GM18520 (cell line): ENCODE results near the gene BMERB1.
"Not testable (repeated sequence)": the region's sequence is repeated elsewhere in the genome, so short reads cannot be mapped to it uniquely, and the experiment has no call there.

Experiments
- ATAC-seq: cut with Tn5 transposase; IDR thresholded peaks from one replicate; pipeline ENCODE4 v1.9.1; 2021; ENCODE audit not compliant: unreplicated experiment

The BMERB1 gene

DNA sequence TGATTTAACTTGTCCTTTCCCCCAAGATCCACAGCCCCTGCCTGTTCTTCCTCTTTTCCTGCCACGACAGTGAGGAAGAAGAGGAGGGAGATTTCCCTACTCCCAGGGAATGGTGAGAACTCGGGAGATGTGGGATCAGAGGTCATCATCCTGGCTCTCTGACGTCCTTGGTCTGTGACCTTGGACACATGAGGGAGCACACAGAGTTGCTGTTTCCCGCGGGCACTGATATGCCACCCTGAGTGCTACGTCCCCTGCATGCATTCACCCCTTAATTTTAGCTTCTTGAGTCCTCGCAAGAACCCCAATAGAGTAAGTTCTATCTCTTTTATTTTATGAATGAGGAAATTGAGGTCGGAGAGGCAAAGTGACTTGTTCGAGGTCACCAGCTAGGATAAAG lies 85.4 kb downstream of the BMERB1 start:
- ATAC-seq, result no peak

GRCh38 chr16:15521390-15521757 lies 87.0 kb downstream of the BMERB1 start:
- ATAC-seq, result no peak

GRCh38 chr16:15521758-15522509 lies 87.5 kb downstream of the BMERB1 start:
- no peak for ATAC-seq

- no peak for ATAC-seq
These were observed 88.7 kb downstream of the BMERB1 start for GRCh38 chr16:15523092-15523541.

DNA sequence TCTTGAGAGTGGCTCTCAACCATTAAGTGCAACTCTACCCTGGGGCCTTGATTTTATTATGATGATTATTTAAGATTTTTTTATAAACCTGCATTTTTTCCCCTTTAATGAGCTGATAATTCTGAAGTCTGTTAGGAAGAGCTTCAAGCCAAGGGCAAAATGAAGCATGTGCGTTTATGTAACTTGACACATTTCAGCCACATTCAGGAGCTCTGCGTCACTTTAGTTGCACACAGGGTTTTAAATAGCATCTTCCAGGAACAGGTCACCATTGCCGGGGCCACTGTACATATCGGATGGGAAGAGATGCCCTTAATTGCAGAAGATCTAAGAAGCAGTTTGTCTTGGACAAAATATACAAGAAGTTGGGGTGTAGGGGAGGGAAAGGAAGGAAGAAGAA lies 89.6 kb downstream of the BMERB1 start:
- ATAC-seq, result no peak

GRCh38 chr16:15524966-15525365 lies 90.6 kb downstream of the BMERB1 start:
- no peak for ATAC-seq

DNA sequence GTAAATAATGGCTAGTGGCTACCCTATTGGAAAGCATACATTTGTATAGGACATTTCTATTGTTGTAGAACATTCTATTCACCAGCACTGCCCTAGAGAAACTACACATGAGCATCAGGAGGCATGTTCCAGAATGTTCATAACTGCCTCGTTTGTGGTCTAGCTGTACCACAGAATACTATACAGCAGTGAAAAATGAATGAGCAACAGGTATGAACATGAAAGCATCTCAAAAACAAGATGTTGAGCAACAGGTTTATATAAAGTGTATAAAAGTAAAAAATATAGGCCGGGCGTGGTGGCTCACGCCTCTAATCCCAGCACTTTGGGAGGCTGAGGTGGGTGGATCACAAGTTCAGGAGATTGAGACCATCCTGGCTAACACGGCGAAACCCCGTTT lies 91.7 kb downstream of the BMERB1 start:
- ATAC-seq, result no peak

GRCh38 chr16:15526731-15527130 lies 92.3 kb downstream of the BMERB1 start:
- no peak for ATAC-seq

DNA sequence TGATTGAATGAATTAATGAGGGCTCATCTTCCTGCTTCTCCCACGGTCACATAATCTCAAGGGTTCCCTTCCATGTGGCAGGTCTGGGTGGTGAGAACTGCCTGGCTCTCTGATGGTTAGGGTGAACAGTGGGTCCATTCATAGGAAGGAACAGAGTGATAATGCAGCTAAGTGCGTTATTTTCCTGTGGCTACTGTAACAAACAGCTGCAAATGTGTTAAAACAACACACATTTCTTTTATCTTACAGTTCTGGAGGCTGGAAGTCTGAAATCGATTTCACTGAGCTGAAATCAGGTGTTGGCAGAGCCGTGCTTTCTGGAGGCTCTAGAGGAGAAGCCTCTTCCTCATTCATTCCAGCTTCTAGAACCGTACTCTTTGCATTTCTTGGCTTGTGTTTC lies 95.3 kb downstream of the BMERB1 start:
- ATAC-seq, result no peak

GRCh38 chr16:15530085-15530484 lies 95.7 kb downstream of the BMERB1 start:
- ATAC-seq, result no peak

GRCh38 chr16:15532825-15533224 lies 98.4 kb downstream of the BMERB1 start:
- no peak for ATAC-seq

GRCh38 chr16:15533386-15533785 lies 99.0 kb downstream of the BMERB1 start:
- no peak for ATAC-seq

DNA sequence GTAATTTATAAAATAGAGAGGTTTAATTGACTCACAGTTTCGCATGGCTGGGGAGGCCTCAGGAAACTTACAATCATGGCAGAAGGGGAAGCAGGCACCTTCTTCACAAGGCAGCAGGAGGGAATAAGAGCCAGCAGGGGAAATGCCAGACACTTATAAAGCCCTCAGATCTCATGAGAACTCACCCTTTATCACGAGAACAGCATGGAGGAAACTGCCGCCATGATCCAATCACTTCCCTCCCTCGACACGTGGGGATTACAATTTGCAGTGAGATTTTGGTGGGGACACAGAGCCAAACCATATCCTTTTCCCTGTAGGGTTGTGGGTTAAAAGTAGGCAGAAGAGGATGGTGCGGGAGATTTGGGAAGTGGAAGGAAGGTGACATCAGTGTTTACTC lies 101.4 kb downstream of the BMERB1 start:
- no peak for ATAC-seq

GRCh38 chr16:15536843-15537242 lies 102.5 kb downstream of the BMERB1 start:
- ATAC-seq, result no peak

DNA sequence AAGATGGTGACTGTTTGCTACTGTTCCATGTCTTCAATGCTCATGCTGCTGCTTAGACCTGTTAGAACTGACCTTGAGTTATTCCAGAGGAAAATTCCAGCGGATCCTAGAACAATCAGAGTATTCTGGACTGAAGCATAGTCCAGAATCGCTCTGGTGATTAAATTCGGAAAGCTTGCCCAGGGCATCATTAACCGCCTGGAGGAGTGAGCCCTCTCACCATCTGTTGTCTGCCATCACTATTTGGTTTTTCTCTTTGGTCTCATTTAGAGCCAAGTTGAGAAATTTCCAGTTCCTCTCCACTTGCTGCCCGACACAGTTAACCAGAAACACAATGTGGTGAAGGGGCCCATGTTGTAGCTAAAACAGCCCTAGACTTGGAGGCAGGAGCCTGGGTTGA lies 104.1 kb downstream of the BMERB1 start:
- no peak for ATAC-seq

GRCh38 chr16:15539197-15539596 lies 104.8 kb downstream of the BMERB1 start:
- no peak for ATAC-seq

GRCh38 chr16:15542261-15542660 lies 107.9 kb downstream of the BMERB1 start:
- no peak for ATAC-seq

GRCh38 chr16:15542734-15543347 lies 108.5 kb downstream of the BMERB1 start:
- no peak for ATAC-seq

- ATAC-seq, result no peak
These were observed 110.0 kb downstream of the BMERB1 start for GRCh38 chr16:15544405-15544804.

DNA sequence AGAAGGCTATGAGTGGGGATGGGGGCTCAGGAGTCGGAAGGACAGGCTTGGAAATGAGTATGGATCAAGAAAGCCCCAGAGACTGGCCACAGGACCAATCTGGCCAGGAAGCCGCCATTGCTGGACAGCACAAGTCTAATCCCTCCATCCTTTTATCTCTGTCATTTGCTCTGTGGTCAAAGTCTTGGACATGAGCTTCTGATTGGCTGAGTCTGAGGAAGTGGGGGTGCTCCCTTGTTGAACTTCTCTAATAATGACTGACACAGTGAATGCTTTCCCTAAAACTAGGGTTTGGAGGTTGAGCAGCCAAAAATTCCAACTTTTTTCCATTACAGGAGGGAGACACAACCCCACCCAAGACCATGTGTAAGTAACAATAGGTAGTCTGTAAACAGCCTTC lies 111.2 kb downstream of the BMERB1 start:
- ATAC-seq, result no peak

DNA sequence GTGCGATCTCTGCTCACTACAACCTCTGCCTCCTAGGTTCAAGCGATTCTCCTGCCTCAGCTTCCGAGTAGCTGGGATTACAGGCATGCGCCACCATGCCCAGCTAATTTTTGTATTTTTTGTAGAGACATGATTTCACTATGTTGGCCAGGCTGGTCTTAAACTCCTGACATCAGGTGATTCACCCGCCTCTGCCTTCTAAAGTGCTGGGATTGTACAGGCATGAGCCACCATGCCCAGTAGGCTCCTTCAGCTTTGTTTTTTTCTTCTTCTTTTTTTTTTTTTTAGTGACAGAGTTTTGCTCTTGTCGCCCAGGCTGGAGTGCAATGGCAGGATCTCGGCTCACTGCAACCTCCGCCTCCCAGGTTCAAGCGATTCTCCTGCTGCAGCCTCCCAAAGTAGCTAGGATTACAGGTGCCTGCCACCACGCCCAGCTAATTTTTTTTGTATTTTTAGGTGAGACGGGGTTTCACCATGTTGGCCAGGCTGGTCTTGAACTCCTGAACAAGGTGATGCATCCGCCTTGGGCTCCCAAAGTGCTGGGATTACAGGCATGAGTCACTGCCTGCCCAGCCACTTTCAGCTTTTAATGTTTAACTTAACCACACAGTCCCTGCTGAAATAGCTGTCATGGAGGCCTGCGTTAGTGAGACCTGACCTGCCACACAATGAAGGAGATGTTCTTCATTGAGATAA lies 112.8 kb downstream of the BMERB1 start:
- not testable (repeated sequence) for ATAC-seq

- ATAC-seq, result no peak
These were observed 113.3 kb downstream of the BMERB1 start for GRCh38 chr16:15547768-15548096.
